ENCODE data around the gene RET.
"Not testable (repeated sequence)": the region's sequence is repeated elsewhere in the genome, so short reads cannot be mapped to it uniquely, and the experiment has no call there.

The RET gene

GRCh38 chr10:43138021-43138756 is 61.3 kb downstream of the RET start, which contains the start of gene CSGALNACT2:
Gene CSGALNACT2, plus strand, starts transcription at chr10:43138445. Its CDS starts 16,705 bp downstream, at chr10:43155150.
- H3K9ac ChIP-seq, result peak within 1 kb of the TSS; percentile 43
- no peak for TF ChIP-seq CTCF (IDR thresholded peaks at IDR 0.05)
- peak within 1 kb of the TSS; percentile 86 for H3K4me2 ChIP-seq (ENCODE audit: low read length)
- H2AFZ ChIP-seq, result peak within 1 kb of the TSS; percentile 99
- no peaks in the 10 kb centered on the region for H3K9me3 ChIP-seq (ENCODE audit: control insufficient read depth, low read length)
- H3K79me2 ChIP-seq, result peaks cover 4% of the 10 kb centered on the region
- H3K4me1 ChIP-seq, result peaks cover 7% of the 10 kb centered on the region
- H3K4me3 ChIP-seq (ENCODE audit: low read depth, low read length), result peak within 1 kb of the TSS; percentile 82
- peak within 1 kb of the TSS; percentile 87 for H3K27ac ChIP-seq
- no peaks in the 10 kb centered on the region for H3K27me3 ChIP-seq (ENCODE audit: control insufficient read depth, insufficient read depth, low read length)
- no peaks in the 10 kb centered on the region for H3K36me3 ChIP-seq (ENCODE audit: control insufficient read depth, insufficient read depth, low read length)

GRCh38 chr10:43138757-43139241 is 61.9 kb downstream of the RET start:
- peaks cover 4% of the 10 kb centered on the region for H3K79me2 ChIP-seq
- H3K36me3 ChIP-seq (ENCODE audit: control insufficient read depth, insufficient read depth, low read length), result no peaks in the 10 kb centered on the region
- no peaks in the 10 kb centered on the region for H3K27me3 ChIP-seq (ENCODE audit: control insufficient read depth, insufficient read depth, low read length)
- peaks cover 7% of the 10 kb centered on the region for H3K4me1 ChIP-seq
- peak overlapping the region; percentile 90 for H2AFZ ChIP-seq
- H3K4me3 ChIP-seq (ENCODE audit: low read depth, low read length), result peak overlapping the region; percentile 74
- no peaks in the 10 kb centered on the region for H3K9me3 ChIP-seq (ENCODE audit: control insufficient read depth, low read length)
- H3K9ac ChIP-seq, result no peak overlapping the region
- peak overlapping the region; percentile 60 for H3K27ac ChIP-seq
- H3K4me2 ChIP-seq (ENCODE audit: low read length), result peak overlapping the region; percentile 86
- TF ChIP-seq CTCF (IDR thresholded peaks at IDR 0.05), result no peak

- Histone ChIP-seq H2AFZ (no peak overlapping the region), H3K9ac (no peak overlapping the region), H3K4me1 (peaks cover 7% of the 10 kb centered on the region), H3K27me3 (ENCODE audit: control insufficient read depth, insufficient read depth, low read length) (no peaks in the 10 kb centered on the region), H3K4me2 (ENCODE audit: low read length) (no peak overlapping the region), H3K27ac (no peak overlapping the region), H3K36me3 (ENCODE audit: control insufficient read depth, insufficient read depth, low read length) (no peaks in the 10 kb centered on the region), H3K9me3 (ENCODE audit: control insufficient read depth, low read length) (no peaks in the 10 kb centered on the region), H3K4me3 (ENCODE audit: low read depth, low read length) (no peak overlapping the region), H3K79me2 (peaks cover 6% of the 10 kb centered on the region)
- no peak for TF ChIP-seq CTCF (IDR thresholded peaks at IDR 0.05)
These were observed 64.6 kb downstream of the RET start for GRCh38 chr10:43141421-43141820.

GRCh38 chr10:43145311-43145710 is 68.4 kb downstream of the RET start:
- H2AFZ ChIP-seq, result no peak overlapping the region

GRCh38 chr10:43145936-43146335 is 69.1 kb downstream of the RET start:
- H3K4me2 ChIP-seq (ENCODE audit: low read length); H3K27ac ChIP-seq; H2AFZ ChIP-seq; H3K36me3 ChIP-seq (ENCODE audit: control insufficient read depth, insufficient read depth, low read length); H3K27me3 ChIP-seq (ENCODE audit: control insufficient read depth, insufficient read depth, low read length); H3K9ac ChIP-seq; H3K4me3 ChIP-seq (ENCODE audit: low read depth, low read length); H3K9me3 ChIP-seq (ENCODE audit: control insufficient read depth, low read length); H3K4me1 ChIP-seq: not testable (repeated sequence)
- peaks cover 19% of the 10 kb centered on the region for H3K79me2 ChIP-seq

More at GRCh38 chr10:43145311-43145710, 68.4 kb downstream of the RET start:
- H3K4me2 ChIP-seq (ENCODE audit: low read length), result no peak overlapping the region
- no peaks in the 10 kb centered on the region for H3K9me3 ChIP-seq (ENCODE audit: control insufficient read depth, low read length)
- H3K9ac ChIP-seq, result no peak overlapping the region
- no peaks in the 10 kb centered on the region for H3K27me3 ChIP-seq (ENCODE audit: control insufficient read depth, insufficient read depth, low read length)
- no peaks in the 10 kb centered on the region for H3K4me1 ChIP-seq
- TF ChIP-seq CTCF (IDR thresholded peaks at IDR 0.05), result no peak
- H3K4me3 ChIP-seq (ENCODE audit: low read depth, low read length), result no peak overlapping the region
- H3K79me2 ChIP-seq, result peaks cover 19% of the 10 kb centered on the region
- no peaks in the 10 kb centered on the region for H3K36me3 ChIP-seq (ENCODE audit: control insufficient read depth, insufficient read depth, low read length)
- no peak overlapping the region for H3K27ac ChIP-seq
